SIG-M5 treated with dmso at 0.1 percent for 504 hours (cell line): ENCODE measurements around the gene HAUS1.
"Not testable (repeated sequence)": the region's sequence is repeated elsewhere in the genome, so short reads cannot be mapped to it uniquely, and the experiment has no call there.

Experiments
- DNase-seq: peaks from one replicate; lab custom pipeline; 2025; ENCODE audit not compliant: unreplicated experiment; lab: John Stamatoyannopoulos, UW

HAUS1 gene

DNA sequence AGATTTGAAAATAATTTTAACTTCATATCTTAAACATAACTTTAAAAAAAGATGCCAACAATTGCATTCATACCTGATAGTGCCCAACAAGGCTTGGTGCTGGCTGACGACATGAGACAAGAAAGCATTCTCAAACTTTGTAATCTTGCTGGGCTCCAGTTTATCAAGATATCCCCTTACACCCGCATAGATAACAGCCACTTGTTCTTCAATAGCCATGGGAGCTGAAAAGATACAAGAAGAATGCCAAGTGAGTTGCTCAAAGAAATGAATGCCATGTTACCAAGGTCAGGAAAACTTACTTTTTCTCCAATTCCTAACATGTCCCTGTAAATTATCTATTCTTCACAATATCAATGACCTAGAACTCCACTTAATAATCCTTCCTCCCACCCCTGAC is 19.8 kb upstream of the HAUS1 start:
- DNase-seq: no peak

GRCh38 chr18:46088501-46088900 is 15.7 kb upstream of the HAUS1 start:
- DNase-seq: not testable (repeated sequence)

DNA sequence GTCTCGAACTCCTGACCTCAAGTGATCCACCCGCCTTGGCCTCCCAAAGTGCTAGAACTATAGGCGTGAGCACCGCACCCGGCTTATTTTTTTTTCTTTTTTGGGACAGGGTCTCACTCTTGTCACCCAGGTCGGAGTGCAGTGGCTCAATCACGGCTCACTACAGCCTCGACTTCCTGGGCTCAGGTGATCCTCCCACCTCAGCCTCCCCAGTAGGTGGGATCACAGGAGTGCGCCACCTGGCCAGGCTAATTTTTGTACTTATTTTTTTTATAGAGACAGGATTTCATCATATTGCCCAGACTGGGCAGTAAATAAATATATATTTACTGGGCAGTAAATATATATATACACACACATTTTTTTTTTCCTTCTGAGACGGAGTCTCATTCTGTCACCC is 8.7 kb upstream of the HAUS1 start:
- DNase-seq: no peak

DNA sequence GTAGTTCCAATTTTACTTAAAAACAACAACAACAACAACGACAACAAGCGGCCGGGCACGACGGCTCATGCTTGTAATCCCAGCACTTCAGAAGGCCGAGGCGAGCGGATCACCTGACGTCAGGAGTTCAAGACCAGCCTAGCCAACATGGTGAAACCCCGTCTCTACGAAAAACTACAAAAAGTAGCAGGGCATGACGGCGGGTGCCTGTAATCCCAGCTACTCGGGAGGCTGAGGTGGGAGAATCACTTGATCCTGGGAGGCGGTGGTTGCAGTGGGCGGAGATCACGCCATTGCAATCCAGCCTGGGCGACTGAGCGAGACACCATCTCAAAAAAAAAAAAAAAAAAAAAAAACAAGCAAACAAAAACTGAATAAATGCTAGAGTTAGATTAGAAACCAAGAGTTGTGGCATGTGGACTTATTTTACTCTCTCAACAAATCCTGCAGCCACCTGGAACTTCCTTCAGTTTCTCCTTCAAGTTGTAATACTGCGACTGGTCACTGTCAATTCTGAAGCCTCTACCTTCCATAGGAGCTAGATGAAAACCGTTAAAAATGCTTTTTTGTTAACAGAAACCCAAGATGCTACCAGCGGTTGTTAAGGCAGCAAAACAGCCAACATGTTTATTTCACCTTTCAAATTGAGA is 7.4 kb upstream of the HAUS1 start:
- DNase-seq: no peak

GRCh38 chr18:46097431-46097800 is 6.8 kb upstream of the HAUS1 start:
- no peak for DNase-seq

- peak; percentile 90 for DNase-seq
These were observed 6.2 kb upstream of the HAUS1 start, which contains the start of gene ATP5F1A for GRCh38 chr18:46097801-46098615. Gene ATP5F1A, minus strand, starts transcription at chr18:46098296. Its CDS starts 65 bp downstream, at chr18:46098231.

- DNase-seq: no peak
These were observed 5.6 kb upstream of the HAUS1 start for GRCh38 chr18:46098616-46098933.

GRCh38 chr18:46099463-46099862 is 4.7 kb upstream of the HAUS1 start:
- no peak for DNase-seq

DNA sequence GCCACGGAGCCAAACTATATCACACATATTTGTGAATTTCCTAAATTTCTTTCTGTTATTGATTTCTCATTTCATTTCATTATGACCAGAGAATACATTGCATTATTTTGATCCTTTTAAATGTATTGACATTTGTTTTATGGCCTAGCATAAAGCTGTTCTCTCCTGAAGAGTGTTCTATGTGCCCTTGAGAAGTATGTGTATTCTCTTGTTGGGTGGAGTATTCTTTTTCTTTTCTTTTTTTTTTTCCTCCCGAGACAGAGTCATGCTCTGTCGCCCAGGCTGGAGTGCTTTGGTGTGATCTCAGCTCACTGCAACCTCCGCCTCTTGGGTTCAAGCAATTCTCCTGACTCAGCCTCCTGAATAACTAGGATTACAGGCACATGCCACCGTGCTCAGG is 5.2 kb downstream of the HAUS1 start:
- no peak for DNase-seq

DNA sequence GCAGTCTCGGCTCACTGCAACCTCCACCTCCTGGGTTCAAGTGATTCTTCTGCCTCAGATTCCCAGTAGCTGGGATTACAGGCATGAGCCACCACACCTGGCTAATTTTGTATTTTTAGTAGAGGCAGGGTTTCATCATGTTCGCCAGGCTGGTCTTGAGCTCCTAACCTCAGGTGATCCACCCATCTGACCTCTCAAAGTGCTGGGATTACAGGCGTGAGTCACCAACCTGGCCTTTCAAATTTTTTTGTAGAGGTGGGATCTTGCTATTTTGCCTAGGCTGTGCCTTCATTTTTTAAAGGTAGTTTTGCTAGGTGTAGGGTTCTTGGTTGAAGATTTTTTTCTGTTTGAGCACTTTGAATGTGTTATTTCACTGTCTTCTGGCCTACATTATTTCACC is 6.2 kb downstream of the HAUS1 start:
- no peak for DNase-seq

DNA sequence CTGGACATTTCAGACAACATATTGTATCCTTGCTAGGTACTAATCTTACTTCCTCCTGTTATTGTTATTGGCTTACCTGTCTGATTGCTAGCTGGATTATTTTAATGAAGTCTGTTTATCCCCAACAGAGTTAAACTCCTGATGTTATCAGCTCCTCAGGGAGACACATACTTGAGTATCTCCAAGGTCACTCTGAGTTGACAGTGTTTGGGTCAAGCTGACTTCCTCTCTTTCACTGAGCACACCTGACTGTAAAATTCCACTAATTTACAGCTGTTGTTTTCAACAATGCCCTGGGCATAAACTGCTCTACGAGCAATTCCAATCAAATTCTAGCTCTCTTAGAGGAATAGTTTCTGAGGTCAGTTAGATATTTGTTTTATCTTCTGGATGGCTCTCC is 9.6 kb downstream of the HAUS1 start:
- no peak for DNase-seq

DNA sequence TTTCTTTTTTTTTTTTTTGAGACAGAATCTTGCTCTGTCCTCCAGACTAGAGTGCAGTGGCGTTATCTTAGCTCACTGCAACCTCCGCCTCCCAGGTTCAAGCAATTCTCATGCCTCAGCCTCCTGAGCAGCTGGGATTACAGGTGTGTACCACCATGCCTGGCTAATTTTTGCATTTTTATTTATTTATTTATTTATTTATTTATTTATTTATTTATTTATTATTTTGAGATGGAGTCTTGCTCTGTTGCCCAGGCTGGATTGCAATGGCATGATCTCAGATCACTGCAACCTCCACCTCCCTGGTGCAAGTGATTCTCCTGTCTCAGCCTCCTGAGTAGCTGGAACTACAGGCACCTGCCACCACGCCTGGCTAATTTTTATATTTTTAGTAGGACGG is 22.4 kb downstream of the HAUS1 start:
- DNase-seq: not testable (repeated sequence)

DNA sequence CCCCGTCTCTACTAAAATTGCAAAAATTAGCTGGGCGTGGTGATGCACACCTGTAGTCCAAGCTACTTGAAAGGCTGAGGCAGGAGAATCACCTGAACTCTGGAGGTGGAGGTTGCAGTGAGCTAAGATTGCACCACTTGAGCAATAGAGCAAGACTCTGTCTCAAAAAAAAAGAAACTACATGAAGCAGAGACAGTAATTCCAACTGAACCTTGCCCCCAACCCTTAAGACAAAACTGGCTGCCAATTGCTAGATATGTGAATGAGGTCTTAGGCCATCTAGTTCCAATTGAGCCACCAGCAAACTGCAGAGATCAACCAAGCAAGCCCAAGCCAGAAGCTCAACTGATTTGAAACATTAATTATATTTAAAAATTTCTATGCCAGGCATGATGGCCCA is 25.9 kb downstream of the HAUS1 start:
- DNase-seq: no peak

DNA sequence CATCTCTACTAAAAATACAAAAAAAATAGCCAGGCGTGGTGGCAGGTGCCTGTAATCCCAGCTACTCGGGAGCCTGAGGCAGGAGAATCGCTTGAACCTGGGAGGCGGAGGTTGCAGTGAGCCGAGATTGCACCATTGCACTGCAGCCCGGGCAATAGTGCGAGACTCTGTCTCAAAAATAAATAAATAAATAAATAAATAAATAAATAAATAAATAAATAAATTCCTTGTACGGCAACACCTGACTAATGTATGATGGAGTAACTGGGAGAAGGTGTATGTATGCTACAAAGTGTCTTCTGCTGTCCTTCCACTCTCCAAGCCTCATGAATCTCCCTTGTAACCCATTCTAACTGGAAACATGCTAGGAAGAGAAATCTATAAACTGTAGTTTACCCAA is 26.4 kb downstream of the HAUS1 start:
- DNase-seq: not testable (repeated sequence)

DNA sequence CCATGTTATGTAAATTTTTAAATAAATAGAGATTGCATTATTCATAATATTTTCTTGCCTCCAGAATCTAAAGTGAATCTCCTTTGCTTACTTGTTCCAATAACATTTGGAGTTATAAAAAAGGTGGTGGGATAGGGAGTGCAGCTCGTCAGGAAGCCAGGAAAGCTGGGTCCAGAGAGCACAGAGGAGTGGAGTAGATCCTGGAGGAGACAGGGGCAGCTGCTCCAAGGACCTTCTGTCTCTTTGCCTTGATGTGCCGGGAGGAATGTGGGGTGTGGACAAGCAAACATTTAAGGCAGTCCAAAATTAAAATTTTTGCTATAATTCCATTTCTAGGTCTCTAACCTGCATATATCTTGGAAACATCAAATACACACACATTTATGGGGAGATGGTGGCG is 29.3 kb downstream of the HAUS1 start:
- no peak for DNase-seq

DNA sequence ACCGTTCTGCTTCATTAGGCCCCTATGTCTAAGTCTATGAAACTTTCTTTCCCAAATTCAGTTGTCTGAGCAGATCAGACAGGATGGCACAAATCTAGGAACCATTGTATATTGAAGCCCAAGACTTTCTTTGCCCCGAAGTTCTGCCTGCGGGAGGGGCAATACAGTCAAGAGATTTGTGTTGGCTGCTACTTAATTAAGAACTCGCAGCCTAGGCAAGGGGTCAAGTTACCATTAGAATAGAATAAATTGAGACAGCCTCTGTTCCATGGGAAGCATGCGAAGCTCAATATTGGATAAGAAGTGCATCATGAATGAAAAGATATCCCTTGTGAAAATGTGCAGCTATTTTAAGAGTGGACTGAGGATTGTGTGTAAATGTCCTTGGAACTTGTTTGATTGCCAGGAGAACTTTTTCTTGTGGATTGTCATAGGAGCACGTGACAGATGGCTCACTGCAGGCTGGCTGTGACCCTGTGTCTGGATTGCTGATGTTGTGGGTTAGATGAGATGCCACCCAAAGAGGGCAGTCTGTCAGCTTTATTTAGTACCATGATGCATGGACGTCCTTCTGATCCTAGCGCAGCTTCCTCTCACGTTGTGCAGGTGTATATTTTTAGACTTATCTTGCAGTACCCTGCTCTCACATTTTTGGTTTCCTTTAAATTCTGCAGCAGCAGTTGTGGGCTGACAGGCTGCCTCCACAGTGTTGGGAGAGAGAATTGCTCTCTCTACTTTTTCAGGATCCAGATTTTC is 30.9 kb downstream of the HAUS1 start:
- DNase-seq: no peak

DNA sequence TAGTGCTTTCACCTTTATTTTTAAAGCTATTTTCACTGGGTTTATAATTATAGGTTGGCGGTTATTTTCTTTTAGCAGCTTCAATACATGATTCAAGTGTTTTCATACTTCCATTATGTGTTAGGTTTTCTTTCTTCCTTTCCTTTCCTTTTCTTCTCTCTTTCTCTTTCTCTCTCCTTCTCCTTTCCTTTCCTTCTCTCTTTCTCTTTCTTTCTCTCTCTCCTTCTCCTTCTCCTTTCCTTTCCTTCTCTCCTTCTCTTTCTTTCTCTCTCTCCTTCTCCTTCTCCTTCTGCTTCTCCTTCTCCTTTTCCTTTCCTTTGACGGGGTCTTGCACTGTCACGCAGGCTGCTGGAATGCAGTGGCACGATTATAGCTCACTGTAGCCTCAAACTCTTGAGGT is 36.0 kb downstream of the HAUS1 start:
- DNase-seq: no peak

DNA sequence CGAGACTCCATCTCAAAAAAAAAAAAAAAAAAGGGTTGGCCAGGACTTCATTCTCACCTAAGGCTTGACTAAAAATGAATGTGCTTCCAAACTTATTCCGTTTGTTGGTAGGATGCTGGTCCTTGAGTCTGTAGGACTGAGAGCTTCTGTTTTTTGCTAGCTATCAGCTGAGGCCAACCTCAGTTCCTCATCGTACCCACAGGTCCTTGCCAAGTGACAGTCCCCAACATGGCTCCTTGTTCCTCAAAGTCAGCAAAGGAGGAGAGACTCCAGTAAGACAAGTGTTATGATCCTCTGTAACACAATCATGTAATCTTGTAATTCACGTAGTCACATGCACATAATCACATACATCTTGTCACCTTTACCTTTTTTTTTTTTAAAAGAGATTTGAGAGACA is 37.0 kb downstream of the HAUS1 start:
- DNase-seq: no peak

- DNase-seq: peak; percentile 64
These were observed 44.6 kb downstream of the HAUS1 start for GRCh38 chr18:46148810-46149209.

DNA sequence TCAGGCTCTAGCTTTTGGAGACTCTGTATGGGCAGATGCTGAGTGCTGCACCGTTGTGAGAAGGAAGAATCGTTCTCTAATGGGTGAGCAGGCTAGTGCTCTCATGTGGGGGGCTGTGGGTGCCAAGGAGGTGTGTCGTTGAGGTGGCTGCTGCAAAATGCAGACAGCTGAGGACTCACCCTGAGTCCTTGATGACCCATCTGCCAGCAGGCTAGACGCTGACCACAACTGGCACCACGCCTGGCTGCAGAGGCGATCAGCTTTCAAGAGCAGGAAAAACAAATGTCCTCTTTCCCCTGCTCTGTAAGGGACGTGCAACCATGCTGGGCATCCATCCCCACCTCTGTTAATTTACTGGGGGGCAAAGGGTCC is 48.2 kb downstream of the HAUS1 start:
- DNase-seq: no peak

DNA sequence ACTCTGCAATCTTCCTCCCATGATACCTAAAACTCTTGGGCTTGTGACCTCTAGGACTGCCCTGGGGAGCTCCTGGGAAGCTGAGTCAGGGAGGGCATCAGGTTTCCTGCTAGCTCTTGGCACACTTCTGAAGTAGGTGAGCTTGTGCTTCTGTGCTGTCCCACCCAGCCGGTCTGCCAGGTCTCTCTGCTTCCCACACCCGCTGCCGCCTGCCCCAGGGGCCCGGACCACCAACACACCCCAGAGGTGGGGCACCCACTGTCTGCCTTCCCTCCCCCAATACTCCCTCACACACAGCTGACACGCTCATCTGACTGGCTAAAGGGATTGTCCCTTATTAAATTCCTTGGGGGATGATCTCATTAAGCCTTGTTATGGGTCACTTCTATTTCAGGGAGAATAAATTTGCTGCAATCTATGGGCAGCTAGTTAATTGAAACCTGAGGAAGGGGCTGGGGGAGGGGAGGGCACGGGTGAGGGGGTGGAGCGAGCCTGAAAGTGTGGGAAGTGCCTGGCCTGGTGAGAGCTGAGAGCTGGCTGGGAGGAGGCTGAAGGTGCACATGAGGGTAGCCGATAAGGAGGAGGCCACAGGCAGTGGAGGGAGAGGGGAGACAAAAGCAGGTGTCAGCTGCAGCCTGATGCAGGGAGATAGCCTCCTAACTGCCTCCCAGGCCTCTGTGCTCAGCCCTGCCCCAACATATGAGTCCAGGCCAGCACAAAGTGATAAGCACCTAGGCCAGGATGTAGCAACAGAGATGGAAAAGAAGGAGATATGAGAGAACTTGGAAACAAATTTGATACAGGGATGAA is 48.8 kb downstream of the HAUS1 start:
- DNase-seq: no peak
